Peyer's patch (tissue), 4 donors: Measurements from ENCODE around the gene DCC. TPM values are rescaled to one million over a fixed set of nuclear protein-coding genes. Genes with fewer than 3 reads are reported as not detected.

Experiments used
- DNase-seq, 3 donors: peaks; one replicate each; pipeline ENCODE4 v3.0.0-alpha.2; 2017 to 2019
- H3K27ac ChIP-seq, 4 donors: fragments of 200-600 bp; sonication (generic); one replicate each; pipeline ENCODE4 v1.5.1; 2016 to 2019
- H3K27me3 ChIP-seq, 2 donors: fragments of 200-600 bp; sonication (generic); one replicate each; pipeline ENCODE4 v1.5.1; 2019
- H3K36me3 ChIP-seq, 3 donors: fragments of 200-600 bp; sonication (generic); one replicate each; pipeline ENCODE4 v1.5.1; 2016 to 2019
- H3K4me1 ChIP-seq, 4 donors: fragments of 200-600 bp; sonication (generic); one replicate each; pipeline ENCODE4 v1.5.1; 2016 to 2019
- H3K4me3 ChIP-seq, 4 donors: fragments of 200-600 bp; sonication (generic); 1 replicate in 3 of 4; 2 replicates in 1 of 4; pipeline ENCODE4 v1.5.1; 2016 to 2019; ENCODE audit warnings: mild to moderate bottlenecking in 1 of 4
- H3K9me3 ChIP-seq, 4 donors: fragments of 200-600 bp; sonication (generic); one replicate each; pipeline ENCODE4 v1.5.1; 2016 to 2019; ENCODE audit warnings: mild to moderate bottlenecking in 1 of 4
- POLR2A ChIP-seq, 2 donors: fragments of 450-650 bp; IDR thresholded peaks; one replicate each; pipeline ENCODE4 v1.5.1; 2017; ENCODE audit warnings: antibody characterized with exemption in 2 of 2, mild to moderate bottlenecking in 2 of 2, moderate library complexity in 2 of 2
- total RNA-seq, 4 donors: library from RNA; depleted of rRNA; stranded (reverse); fragments of >200 nt; gene quantifications; one replicate each; pipeline ENCODE4 v1.1.0, GENCODE V29; 2016
- TF ChIP-seq, protein P1 (sequence below), 6 experiments: fragments of 450-650 bp in 4 of 6; fragments of 200-600 bp in 2 of 6; sonication (generic) in 1 of 6; IDR thresholded peaks; one replicate each; pipeline ENCODE4 v1.5.1; 2017 to 2019; ENCODE audit warnings: antibody characterized with exemption in 6 of 6, mild to moderate bottlenecking in 3 of 6, moderate library complexity in 1 of 6

DCC gene
- total RNA-seq, 4 donors from 2014 or later: 0.13 TPM; not detected in 3

DNA sequence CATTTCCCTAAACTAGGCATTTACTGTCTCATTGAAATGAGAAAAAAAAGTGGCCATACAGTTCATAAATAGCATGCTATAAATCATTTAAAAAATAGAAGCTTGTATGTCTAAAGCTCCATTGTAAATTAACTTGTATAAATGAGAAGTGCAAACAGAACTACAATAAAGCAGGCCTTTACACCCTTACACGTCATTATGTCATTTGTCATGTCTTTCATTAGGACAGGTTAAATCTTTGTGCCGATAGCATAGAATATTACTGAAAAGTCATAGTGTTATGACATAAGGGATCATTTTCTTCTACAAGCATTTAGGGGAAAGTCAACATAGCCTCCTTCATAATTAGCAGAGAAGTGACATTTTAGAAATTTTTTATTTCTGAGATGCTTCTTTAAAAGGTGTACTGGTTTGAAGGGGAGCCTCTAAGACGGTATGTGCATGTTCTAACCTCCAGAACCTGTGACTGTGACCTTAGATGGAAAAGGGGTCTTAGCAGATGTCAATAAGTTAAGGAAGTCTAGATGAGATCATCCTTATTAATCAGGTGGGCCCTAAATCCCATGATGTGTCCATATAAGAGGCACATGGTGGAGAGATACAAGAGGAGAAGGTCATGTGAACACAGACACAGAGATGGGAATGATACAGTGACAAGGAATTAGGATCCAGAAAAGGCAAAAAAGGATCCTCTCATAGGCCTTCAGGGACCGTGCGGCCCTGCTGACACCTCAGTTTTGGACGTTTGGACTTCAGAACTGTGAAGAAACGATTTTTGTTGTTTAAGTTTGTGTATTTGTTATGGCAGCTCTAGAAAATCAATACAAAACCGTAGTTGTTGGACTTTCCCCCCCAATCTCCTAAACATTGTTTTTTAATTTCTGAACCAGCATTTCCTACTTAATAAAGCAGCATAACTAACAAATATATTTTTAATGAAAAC, 1020.8 kb downstream of the DCC start:
- Histone ChIP-seq H3K4me3 (no peak overlapping the region), H3K27ac (no peak overlapping the region), H3K4me1 (no peaks in the 10 kb centered on the region), H3K27me3 (no peaks in the 10 kb centered on the region), H3K9me3 (no peaks in the 10 kb centered on the region), H3K36me3 (no peaks in the 10 kb centered on the region)
- no peak for DNase-seq
- TF ChIP-seq, protein P1, sequence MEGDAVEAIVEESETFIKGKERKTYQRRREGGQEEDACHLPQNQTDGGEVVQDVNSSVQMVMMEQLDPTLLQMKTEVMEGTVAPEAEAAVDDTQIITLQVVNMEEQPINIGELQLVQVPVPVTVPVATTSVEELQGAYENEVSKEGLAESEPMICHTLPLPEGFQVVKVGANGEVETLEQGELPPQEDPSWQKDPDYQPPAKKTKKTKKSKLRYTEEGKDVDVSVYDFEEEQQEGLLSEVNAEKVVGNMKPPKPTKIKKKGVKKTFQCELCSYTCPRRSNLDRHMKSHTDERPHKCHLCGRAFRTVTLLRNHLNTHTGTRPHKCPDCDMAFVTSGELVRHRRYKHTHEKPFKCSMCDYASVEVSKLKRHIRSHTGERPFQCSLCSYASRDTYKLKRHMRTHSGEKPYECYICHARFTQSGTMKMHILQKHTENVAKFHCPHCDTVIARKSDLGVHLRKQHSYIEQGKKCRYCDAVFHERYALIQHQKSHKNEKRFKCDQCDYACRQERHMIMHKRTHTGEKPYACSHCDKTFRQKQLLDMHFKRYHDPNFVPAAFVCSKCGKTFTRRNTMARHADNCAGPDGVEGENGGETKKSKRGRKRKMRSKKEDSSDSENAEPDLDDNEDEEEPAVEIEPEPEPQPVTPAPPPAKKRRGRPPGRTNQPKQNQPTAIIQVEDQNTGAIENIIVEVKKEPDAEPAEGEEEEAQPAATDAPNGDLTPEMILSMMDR (IDR thresholded peaks at IDR 0.05): no peak
- no peak for TF ChIP-seq POLR2A (IDR thresholded peaks at IDR 0.05)

DNA sequence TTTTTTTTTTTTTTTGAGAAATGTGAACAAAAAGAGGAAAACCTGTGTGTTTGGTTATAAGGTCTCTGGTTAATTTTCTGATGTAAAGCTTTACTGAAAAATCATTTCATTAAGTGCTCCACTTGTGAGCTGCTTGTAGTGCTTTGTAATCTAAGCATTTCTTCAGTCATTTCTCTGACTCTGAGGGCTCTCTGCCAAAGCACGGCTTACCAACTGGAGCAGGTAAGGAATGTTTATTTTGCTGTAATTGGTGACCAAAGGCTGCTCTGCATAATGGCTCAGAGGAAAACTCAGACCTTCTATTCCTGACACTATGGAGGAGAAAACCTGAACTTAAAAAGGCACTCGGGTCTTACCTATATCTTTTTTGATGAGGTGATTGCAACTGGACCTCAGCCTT, 1035.6 kb downstream of the DCC start:
- TF ChIP-seq, protein P1 (IDR thresholded peaks at IDR 0.05): no peak
- TF ChIP-seq POLR2A (IDR thresholded peaks at IDR 0.05): no peak
- H3K36me3 ChIP-seq: no peaks in the 10 kb centered on the region
- H3K27me3 ChIP-seq: no peaks in the 10 kb centered on the region
- H3K4me1 ChIP-seq: no peaks in the 10 kb centered on the region
- no peak overlapping the region for H3K4me3 ChIP-seq
- no peaks in the 10 kb centered on the region for H3K9me3 ChIP-seq
- DNase-seq: no peak
- H3K27ac ChIP-seq: no peak overlapping the region

DNA sequence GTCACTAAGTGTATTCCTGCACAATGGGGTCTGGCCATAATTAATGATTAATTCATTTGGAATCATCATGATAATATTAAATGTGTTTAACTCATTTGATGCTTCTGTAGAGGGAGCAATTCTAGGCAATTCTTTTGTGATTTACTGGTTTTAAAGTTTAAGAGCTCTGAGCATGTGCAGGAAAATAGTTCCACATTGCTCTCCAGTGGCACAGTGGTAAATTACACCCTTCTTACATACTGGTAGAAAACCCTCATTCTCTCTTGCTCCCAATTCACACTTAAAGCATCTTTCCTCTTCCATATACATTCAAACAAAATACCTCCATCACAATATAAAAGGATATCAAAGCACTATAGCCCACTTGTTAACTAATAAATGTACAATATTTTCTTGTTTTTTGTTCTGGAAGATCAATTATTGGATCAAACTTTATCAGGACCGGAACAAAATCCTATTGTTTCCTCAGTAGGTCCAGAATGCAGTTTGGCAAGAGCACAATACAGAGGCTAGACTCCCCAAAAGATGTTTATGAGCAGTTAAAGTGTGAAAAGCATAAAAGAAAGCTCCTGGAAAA, 1040.2 kb downstream of the DCC start:
- DNase-seq: no peak
- no peaks in the 10 kb centered on the region for H3K9me3 ChIP-seq
- no peaks in the 10 kb centered on the region for H3K36me3 ChIP-seq

DNA sequence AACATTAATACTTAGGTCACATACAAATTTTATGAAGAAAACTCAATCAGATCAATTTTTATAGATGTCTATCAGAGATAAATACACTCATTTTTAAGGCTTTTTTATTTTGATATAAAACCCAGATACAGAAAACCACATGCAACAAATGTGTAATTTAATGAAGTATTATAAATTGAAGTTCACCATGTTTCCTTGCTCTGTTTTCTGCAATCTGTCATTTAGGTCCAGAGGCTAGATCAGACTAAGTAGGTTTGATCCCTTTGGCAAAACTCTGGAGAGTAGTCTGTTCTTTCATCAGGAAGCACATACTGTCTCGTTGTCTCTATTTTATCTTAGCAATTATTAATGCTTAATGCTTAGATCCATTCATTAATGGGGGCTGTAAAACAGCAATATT, 1042.9 kb downstream of the DCC start:
- Histone ChIP-seq H3K27ac (no peak overlapping the region), H3K9me3 (no peaks in the 10 kb centered on the region), H3K4me1 (no peaks in the 10 kb centered on the region), H3K4me3 (no peak overlapping the region), H3K36me3 (no peaks in the 10 kb centered on the region), H3K27me3 (no peaks in the 10 kb centered on the region)
- DNase-seq: no peak
- TF ChIP-seq, protein P1 (IDR thresholded peaks at IDR 0.05): no peak
- TF ChIP-seq POLR2A (IDR thresholded peaks at IDR 0.05): no peak

More for the DNA sequence above, 1040.2 kb downstream of the DCC start:
- TF ChIP-seq POLR2A (IDR thresholded peaks at IDR 0.05): no peak
- TF ChIP-seq, protein P1 (IDR thresholded peaks at IDR 0.05): peak in 2 of 6 experiments; percentile 25 to 46
- Histone ChIP-seq H3K4me3 (no peak overlapping the region), H3K4me1 (no peaks in the 10 kb centered on the region), H3K27me3 (no peaks in the 10 kb centered on the region), H3K27ac (no peak overlapping the region)

DNA sequence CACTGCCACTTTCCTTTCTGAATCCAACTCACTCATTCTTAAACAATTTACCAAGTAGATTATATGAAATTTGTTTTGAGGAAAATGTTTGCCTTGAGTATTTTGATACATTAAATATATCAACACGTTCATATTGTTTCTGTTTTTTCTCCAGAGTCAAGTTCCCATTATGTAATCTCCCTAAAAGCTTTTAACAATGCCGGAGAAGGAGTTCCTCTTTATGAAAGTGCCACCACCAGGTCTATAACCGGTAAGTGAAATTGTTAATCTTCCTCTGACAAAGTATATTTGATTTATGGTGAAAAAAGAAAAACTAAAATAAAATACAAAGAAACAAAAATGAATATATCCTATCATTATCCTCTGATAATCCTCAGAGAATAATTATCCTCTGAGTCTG, 1045.9 kb downstream of the DCC start:
- H3K4me1 ChIP-seq: no peaks in the 10 kb centered on the region
- no peak overlapping the region for H3K27ac ChIP-seq
- H3K27me3 ChIP-seq: no peaks in the 10 kb centered on the region
- DNase-seq: no peak
- H3K36me3 ChIP-seq: no peaks in the 10 kb centered on the region
- TF ChIP-seq, protein P1 (IDR thresholded peaks at IDR 0.05): no peak
- no peak for TF ChIP-seq POLR2A (IDR thresholded peaks at IDR 0.05)
- no peak overlapping the region for H3K4me3 ChIP-seq
- H3K9me3 ChIP-seq: no peaks in the 10 kb centered on the region
